ENCODE results near the gene UQCC5.

The UQCC5 gene

GRCh38 chr3:52503788-52504424 is 32.5 kb upstream of the UQCC5 start:
- DNase-seq (ENCODE audit: low read depth in 2 of 2), result no peak

DNA sequence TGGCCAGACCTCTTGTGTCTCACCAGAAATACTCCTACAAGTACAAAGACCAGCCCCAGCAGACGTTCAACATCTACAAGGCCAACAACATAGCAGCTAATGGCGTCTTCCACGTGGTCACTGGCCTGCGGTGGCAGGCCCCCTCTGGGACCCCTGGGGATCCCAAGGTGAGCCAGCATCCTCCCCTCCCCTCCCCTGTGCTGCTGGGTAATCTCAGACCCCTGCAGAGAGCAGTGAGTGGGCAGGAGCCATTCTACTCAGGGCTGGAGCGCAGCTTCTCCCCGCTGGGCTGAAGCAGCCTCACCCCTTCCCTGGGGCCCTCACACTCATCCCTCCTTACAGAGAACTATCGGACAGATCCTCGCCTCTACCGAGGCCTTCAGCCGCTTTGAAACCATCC is 31.4 kb upstream of the UQCC5 start:
- no peak for DNase-seq (ENCODE audit: low read depth in 2 of 2)

- DNase-seq (ENCODE audit: low read depth in 2 of 2), result no peak
Observed at GRCh38 chr3:52506266-52506966, 30.0 kb upstream of the UQCC5 start.

GRCh38 chr3:52507359-52507758 is 29.0 kb upstream of the UQCC5 start:
- no peak for DNase-seq (ENCODE audit: low read depth in 2 of 2)

- no peak for DNase-seq (ENCODE audit: low read depth in 2 of 2)
Observed at GRCh38 chr3:52509753-52510328, 26.6 kb upstream of the UQCC5 start.

- no peak for DNase-seq (ENCODE audit: low read depth in 2 of 2)
Observed at GRCh38 chr3:52511509-52511908, 24.9 kb upstream of the UQCC5 start.

- DNase-seq (ENCODE audit: low read depth in 2 of 2), result no peak
Observed at GRCh38 chr3:52512105-52512504, 24.3 kb upstream of the UQCC5 start.

GRCh38 chr3:52512727-52513126 is 23.7 kb upstream of the UQCC5 start:
- no peak for DNase-seq (ENCODE audit: low read depth in 2 of 2)

GRCh38 chr3:52513281-52513680 is 23.1 kb upstream of the UQCC5 start:
- DNase-seq (ENCODE audit: low read depth in 2 of 2), result no peak

DNA sequence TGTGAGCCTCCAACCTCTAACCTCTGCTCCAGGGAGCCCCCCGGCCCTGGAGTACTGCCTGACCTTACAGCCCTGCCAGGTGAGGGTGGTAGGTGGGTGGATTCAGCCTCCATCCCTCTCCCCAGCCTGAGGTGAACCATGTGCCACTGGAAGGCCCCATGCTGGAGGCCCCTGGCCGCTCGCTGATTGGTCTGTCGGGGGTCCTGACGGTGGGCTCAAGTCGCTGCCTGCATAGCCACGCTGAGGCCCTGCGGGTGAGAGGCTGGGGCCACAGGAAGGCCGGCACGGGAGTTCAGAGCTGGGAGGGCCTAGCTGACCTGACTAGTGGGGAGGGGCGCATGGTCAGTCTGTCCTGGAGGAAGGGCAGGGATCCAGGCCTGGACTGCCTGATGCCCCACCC is 21.8 kb upstream of the UQCC5 start:
- DNase-seq (ENCODE audit: low read depth in 2 of 2), result no peak

DNA sequence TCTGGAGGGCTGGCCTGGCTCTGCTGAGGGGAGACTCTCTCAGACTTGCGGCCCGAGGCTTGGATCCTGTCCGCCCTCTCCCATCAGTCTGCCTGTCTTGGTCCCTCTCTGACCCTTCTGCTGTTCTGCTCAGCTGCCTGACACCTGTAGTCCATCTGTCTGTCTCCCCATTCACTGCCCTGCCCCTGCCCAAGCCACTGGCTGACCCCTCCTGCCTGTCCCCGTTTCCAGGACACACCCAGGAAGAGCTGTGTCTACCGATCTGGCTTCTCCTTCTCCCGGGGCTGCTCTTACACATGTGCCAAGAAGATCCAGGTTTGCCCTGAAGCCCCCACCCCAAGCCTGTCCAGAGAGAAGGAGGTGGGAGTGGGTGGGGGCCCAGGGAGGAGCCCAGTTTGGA is 21.2 kb upstream of the UQCC5 start:
- no peak for DNase-seq (ENCODE audit: low read depth in 2 of 2)

GRCh38 chr3:52516509-52517195 is 19.8 kb upstream of the UQCC5 start:
- DNase-seq (ENCODE audit: low read depth in 2 of 2), result no peak

DNA sequence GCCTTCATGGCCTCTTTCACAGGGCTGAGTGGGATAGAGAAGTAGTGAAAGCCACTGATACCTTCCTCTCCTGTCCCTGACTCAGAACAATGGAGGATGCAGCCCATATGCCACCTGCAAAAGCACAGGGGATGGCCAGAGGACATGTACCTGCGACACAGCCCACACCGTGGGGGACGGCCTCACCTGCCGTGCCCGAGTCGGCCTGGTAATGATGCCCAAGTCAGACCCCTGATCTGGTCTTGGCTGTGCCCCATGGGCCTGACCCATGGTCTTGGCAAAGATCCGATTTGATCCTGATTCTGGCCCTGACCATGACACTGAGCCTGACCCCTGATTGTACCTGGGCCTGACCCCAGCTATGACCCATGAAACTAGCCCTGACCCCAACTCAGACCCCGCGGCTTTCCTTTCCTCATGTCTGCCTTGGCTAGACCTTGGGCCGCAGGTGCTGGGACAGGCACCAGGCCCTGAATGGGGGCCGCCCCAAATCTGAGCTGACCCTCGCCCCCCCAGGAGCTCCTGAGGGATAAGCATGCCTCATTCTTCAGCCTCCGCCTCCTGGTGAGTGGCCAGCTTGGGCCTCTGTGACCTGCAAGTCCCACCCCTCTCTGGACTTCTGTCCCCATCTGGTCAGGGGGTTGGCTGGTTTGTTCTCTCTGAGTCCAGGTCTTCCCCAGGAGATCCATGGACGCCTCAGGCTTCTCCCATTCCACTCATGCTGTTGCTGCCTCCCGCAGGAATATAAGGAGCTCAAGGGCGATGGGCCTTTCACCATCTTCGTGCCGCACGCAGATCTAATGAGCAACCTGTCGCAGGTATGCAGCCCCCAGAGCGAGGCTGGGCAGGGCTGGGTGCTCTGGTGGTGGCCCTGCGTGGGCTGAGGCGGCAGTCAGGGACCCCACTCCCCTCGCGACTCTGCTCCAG is 18.3 kb upstream of the UQCC5 start:
- no peak for DNase-seq (ENCODE audit: low read depth in 2 of 2)

- no peak for DNase-seq (ENCODE audit: low read depth in 2 of 2)
Observed at GRCh38 chr3:52518723-52519444, 17.5 kb upstream of the UQCC5 start.

- DNase-seq (ENCODE audit: low read depth in 2 of 2), result no peak
Observed at GRCh38 chr3:52519445-52520140, 16.8 kb upstream of the UQCC5 start.

DNA sequence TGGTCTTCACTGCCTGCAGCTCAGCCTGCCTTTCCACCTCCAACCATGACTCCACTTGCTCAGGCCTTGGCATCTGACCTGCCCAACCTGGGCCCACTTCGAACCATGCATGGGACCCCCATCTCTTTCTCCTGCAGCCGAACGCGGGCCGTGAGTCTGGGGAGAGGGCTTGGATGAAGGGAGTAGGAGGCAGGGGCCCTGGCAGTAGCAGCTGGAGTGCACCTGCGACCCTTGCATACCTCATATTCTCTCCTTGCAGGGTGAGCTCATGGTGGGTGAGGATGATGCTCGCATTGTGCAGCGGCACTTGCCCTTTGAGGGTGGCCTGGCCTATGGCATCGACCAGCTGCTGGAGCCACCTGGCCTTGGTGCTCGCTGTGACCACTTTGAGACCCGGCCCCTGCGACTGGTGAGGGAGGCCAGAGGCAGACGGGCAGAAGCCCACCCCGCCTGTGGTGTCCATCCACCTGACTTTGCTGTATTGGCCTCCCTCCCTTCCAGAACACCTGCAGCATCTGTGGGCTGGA is 16.2 kb upstream of the UQCC5 start:
- no peak for DNase-seq (ENCODE audit: low read depth in 2 of 2)

GRCh38 chr3:52520716-52521487 is 15.5 kb upstream of the UQCC5 start:
- no peak for DNase-seq (ENCODE audit: low read depth in 2 of 2)

DNA sequence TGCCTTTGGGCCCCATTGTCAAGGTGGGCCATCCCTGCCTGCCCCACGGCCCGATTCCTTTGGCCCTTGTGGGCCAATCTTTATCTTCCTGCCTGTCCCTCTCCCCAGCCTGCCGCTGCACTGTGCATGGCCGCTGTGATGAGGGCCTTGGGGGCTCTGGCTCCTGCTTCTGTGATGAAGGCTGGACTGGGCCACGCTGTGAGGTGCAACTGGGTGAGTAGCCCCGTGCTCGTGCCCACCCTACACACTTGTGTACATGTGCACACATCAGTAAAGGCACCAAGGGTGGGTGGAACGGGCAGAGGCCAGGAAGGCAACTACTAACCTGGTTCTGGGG is 14.9 kb upstream of the UQCC5 start:
- DNase-seq (ENCODE audit: low read depth in 2 of 2), result no peak

DNA sequence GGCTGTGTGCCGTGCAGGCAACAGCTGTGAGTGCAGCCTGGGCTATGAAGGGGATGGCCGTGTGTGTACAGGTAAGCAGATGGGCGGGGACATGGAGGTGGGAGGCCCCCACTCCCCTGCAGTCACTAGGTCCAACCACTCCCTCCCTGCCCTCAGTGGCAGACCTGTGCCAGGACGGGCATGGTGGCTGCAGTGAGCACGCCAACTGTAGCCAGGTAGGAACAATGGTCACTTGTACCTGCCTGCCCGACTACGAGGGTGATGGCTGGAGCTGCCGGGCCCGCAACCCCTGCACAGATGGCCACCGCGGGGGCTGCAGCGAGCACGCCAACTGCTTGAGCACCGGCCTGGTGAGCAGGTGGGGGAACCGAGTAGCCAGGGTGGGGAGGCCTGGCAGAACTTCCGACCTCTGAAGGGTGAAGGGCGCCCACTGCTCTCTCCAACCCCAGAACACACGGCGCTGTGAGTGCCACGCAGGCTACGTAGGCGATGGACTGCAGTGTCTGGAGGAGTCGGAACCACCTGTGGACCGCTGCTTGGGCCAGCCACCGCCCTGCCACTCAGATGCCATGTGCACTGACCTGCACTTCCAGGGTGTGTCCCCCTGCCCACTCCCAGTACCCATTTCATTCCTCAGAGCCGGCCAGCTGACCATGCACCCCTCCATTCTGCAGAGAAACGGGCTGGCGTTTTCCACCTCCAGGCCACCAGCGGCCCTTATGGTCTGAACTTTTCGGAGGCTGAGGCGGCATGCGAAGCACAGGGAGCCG is 14.3 kb upstream of the UQCC5 start:
- no peak for DNase-seq (ENCODE audit: low read depth in 2 of 2)
